ENCODE data around the gene FAHD2A. TPM values are rescaled to one million over a fixed set of nuclear protein-coding genes. Genes with fewer than 3 reads are reported as not detected.
"Not testable (repeated sequence)": the region's sequence is repeated elsewhere in the genome, so short reads cannot be mapped to it uniquely, and the experiment has no call there.

FAHD2A gene
- total and polyA plus RNA-seq, 2 donors, result 17.8 to 20.3 TPM

GRCh38 chr2:95390881-95391321, 11.6 kb upstream of the FAHD2A start:
- no peak for DNase-seq (ENCODE audit: extremely low spot score)
- no peak overlapping the region for H3K27ac ChIP-seq (ENCODE audit: low read depth)
- H3K36me3 ChIP-seq (ENCODE audit: insufficient read depth), result no peaks in the 10 kb centered on the region
- H3K4me3 ChIP-seq (ENCODE audit: low read depth, low read length), result no peak overlapping the region
- H3K4me1 ChIP-seq (ENCODE audit: insufficient read depth), result no peaks in the 10 kb centered on the region
- WGBS, result 86% methylated on average over 11 of the region's 11 CpGs

GRCh38 chr2:95391641-95392310, 10.7 kb upstream of the FAHD2A start:
- WGBS, result 60% methylated on average over 8 of the region's 8 CpGs
- H3K36me3 ChIP-seq (ENCODE audit: insufficient read depth), result no peaks in the 10 kb centered on the region
- H3K27ac ChIP-seq (ENCODE audit: low read depth), result no peak overlapping the region
- H3K4me1 ChIP-seq (ENCODE audit: insufficient read depth), result no peaks in the 10 kb centered on the region
- no peak for DNase-seq (ENCODE audit: extremely low spot score)
- no peak overlapping the region for H3K4me3 ChIP-seq (ENCODE audit: low read depth, low read length)

DNA sequence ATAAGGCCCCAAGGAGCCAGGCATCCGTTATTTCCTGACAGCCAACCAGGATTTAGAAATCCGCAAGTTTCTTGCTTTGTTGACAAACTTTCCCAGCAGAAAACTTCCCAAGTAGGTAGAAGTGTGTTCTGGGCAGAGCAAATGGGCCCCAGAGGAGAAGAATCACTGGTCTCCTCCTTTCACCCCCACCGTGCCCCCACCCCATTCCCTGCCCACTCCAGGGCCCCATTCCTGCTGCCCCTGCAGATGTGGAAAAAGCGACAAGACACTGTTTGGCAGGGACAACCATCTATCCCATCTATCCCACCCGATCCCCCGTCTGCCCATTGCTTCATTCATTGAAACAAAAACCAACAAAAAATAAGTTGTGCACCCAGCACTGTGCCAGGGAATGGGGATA, 10.2 kb upstream of the FAHD2A start:
- DNase-seq (ENCODE audit: extremely low spot score), result no peak
- 87% methylated on average over 6 of the region's 6 CpGs for WGBS

GRCh38 chr2:95392730-95393455, 9.6 kb upstream of the FAHD2A start:
- H3K4me3 ChIP-seq (ENCODE audit: low read depth, low read length), result no peak overlapping the region
- H3K36me3 ChIP-seq (ENCODE audit: insufficient read depth), result no peaks in the 10 kb centered on the region
- H3K4me1 ChIP-seq (ENCODE audit: insufficient read depth), result no peaks in the 10 kb centered on the region
- 84% methylated on average over 8 of the region's 8 CpGs for WGBS
- no peak for DNase-seq (ENCODE audit: extremely low spot score)
- H3K27ac ChIP-seq (ENCODE audit: low read depth), result no peak overlapping the region

More for the DNA sequence above, 10.2 kb upstream of the FAHD2A start:
- Histone ChIP-seq H3K36me3 (ENCODE audit: insufficient read depth) (no peaks in the 10 kb centered on the region), H3K4me3 (ENCODE audit: low read depth, low read length) (no peak overlapping the region), H3K4me1 (ENCODE audit: insufficient read depth) (no peaks in the 10 kb centered on the region), H3K27ac (ENCODE audit: low read depth) (no peak overlapping the region)

GRCh38 chr2:95393901-95394300, 8.6 kb upstream of the FAHD2A start:
- 93% methylated on average over 6 of the region's 6 CpGs for WGBS
- no peak for DNase-seq (ENCODE audit: extremely low spot score)
- Histone ChIP-seq H3K36me3 (ENCODE audit: insufficient read depth) (no peaks in the 10 kb centered on the region), H3K4me1 (ENCODE audit: insufficient read depth) (no peaks in the 10 kb centered on the region), H3K27ac (ENCODE audit: low read depth) (no peak overlapping the region), H3K4me3 (ENCODE audit: low read depth, low read length) (no peak overlapping the region)

- Histone ChIP-seq H3K4me3 (ENCODE audit: low read depth, low read length) (no peak overlapping the region), H3K4me1 (ENCODE audit: insufficient read depth) (no peaks in the 10 kb centered on the region), H3K27ac (ENCODE audit: low read depth) (no peak overlapping the region), H3K36me3 (ENCODE audit: insufficient read depth) (no peaks in the 10 kb centered on the region)
- no peak for DNase-seq (ENCODE audit: extremely low spot score)
- WGBS, result 93% methylated on average over 7 of the region's 7 CpGs
Measured at GRCh38 chr2:95399061-95399460, 3.4 kb upstream of the FAHD2A start.

DNA sequence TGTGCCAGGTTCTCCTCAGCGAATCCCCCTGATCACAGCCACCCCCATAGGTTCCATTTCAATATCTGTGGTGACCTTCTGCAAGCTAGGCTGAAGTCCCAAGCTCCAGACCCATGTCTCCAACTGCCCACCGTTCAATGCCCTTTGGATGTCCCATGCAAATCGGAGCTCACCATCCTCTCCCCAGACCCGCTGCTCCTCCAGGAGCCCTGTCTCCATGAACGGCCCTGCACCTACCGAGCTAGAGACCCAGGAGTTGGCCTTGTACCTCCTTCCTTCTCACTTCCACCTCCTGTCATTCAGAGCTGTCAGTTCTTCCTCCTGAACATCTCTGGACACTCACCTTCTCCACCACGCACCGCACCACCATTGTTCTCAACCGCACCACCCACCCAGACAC, 1.0 kb upstream of the FAHD2A start:
- Histone ChIP-seq H3K4me1 (ENCODE audit: insufficient read depth) (no peaks in the 10 kb centered on the region), H3K36me3 (ENCODE audit: insufficient read depth) (no peaks in the 10 kb centered on the region), H3K4me3 (ENCODE audit: low read depth, low read length) (no peak overlapping the region), H3K27ac (ENCODE audit: low read depth) (no peak overlapping the region)
- no peak for DNase-seq (ENCODE audit: extremely low spot score)
- WGBS, result 67% methylated on average over 9 of the region's 9 CpGs

GRCh38 chr2:95402004-95402369, 521 bp upstream of the FAHD2A start:
- not testable (repeated sequence) for DNase-seq (ENCODE audit: extremely low spot score); H3K27ac ChIP-seq (ENCODE audit: low read depth); H3K36me3 ChIP-seq (ENCODE audit: insufficient read depth); H3K4me1 ChIP-seq (ENCODE audit: insufficient read depth)
- under 1% methylated on average over 10 of the region's 10 CpGs for WGBS
- peak overlapping the region; percentile 76 for H3K4me3 ChIP-seq (ENCODE audit: low read depth, low read length)

- H3K27ac ChIP-seq (ENCODE audit: low read depth); DNase-seq (ENCODE audit: extremely low spot score); H3K36me3 ChIP-seq (ENCODE audit: insufficient read depth); H3K4me1 ChIP-seq (ENCODE audit: insufficient read depth): not testable (repeated sequence)
- 2% methylated on average over 5 of the region's 5 CpGs for WGBS
- peak overlapping the region; percentile 76 for H3K4me3 ChIP-seq (ENCODE audit: low read depth, low read length)
Measured at GRCh38 chr2:95403204-95403721, 755 bp downstream of the FAHD2A start.

DNA sequence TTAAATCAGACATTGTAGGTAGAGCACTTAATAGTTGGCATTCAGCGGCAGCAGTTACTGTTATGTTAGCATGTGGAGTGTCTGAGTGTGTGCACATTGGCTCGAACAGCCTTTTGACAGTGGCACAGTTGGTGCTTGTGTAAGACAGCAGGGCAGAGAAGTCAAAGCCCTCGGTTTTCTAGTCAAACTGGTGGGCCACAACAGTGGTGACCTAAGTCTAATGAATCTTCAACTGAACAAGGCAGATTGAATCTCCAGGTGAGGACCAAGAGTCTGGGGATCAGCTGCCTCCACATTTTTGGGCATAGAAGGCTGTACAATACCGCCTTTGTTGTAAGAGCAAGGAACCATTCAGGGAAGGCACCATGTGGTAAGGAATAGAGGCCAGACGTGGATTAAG, 1.3 kb downstream of the FAHD2A start:
- H3K4me1 ChIP-seq (ENCODE audit: insufficient read depth); H3K27ac ChIP-seq (ENCODE audit: low read depth); DNase-seq (ENCODE audit: extremely low spot score); H3K36me3 ChIP-seq (ENCODE audit: insufficient read depth); H3K4me3 ChIP-seq (ENCODE audit: low read depth, low read length): not testable (repeated sequence)
- 91% methylated on average over 5 of the region's 5 CpGs for WGBS

GRCh38 chr2:95404676-95405075, 2.2 kb downstream of the FAHD2A start:
- H3K36me3 ChIP-seq (ENCODE audit: insufficient read depth); H3K4me1 ChIP-seq (ENCODE audit: insufficient read depth); H3K27ac ChIP-seq (ENCODE audit: low read depth); DNase-seq (ENCODE audit: extremely low spot score); H3K4me3 ChIP-seq (ENCODE audit: low read depth, low read length): not testable (repeated sequence)
- WGBS, result 88% methylated on average over 3 of the region's 3 CpGs

DNA sequence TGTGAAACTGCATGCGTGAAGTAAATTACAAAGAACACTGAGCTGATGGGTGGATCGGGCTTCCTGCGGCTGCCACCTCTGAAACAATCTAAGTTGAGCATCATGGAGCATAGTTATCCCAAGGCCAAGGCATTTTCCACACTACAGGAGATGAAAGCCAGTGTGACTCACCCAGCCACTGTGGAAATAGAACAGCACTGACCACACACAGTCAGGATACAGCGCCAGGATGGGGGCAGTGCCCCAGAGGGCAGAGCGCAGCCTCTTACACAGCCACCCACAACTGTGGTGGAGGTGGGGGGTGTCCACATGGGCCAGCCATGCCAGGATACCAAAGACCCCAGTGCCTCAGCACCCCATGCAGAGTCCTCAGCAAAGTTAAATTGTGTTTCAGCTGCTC, 8.7 kb downstream of the FAHD2A start:
- H3K27ac ChIP-seq (ENCODE audit: low read depth); H3K4me1 ChIP-seq (ENCODE audit: insufficient read depth); H3K36me3 ChIP-seq (ENCODE audit: insufficient read depth); H3K4me3 ChIP-seq (ENCODE audit: low read depth, low read length); DNase-seq (ENCODE audit: extremely low spot score): not testable (repeated sequence)
- WGBS, result 92% methylated on average over 5 of the region's 5 CpGs

DNA sequence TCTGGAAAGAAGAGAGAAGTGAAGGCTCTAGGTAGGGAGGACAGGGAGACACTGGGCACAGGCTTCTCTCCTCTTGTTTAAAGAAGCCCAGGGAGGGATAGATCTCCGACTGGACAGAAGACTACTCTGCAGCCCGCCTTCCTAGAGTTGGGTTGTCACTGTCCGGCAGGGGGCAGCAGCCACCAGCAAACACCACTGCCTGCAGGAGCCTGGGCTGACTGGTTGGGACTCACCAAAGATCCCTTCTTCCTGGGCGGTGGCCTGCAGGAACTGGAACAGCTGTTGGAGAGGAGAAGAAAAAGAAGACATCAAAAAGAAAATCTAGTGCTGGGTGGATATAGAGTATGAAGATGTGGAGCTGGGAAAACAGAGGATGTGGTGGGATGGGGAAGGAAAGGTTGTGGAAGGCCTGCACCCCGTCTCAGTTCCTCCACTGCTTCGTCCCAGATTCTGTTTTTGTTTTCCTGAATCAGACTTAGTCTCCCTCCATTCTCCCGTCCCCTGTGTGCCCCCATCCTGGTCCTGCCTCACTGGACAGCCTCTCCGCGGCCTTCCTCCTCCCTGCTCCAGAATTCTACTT, 11.6 kb downstream of the FAHD2A start:
- peak; percentile 50 for DNase-seq (ENCODE audit: extremely low spot score)
- not testable (repeated sequence) for H3K4me1 ChIP-seq (ENCODE audit: insufficient read depth); H3K4me3 ChIP-seq (ENCODE audit: low read depth, low read length); H3K27ac ChIP-seq (ENCODE audit: low read depth); H3K36me3 ChIP-seq (ENCODE audit: insufficient read depth)
- 49% methylated on average over 7 of the region's 9 CpGs for WGBS

- DNase-seq (ENCODE audit: extremely low spot score); H3K27ac ChIP-seq (ENCODE audit: low read depth); H3K36me3 ChIP-seq (ENCODE audit: insufficient read depth); H3K4me1 ChIP-seq (ENCODE audit: insufficient read depth); H3K4me3 ChIP-seq (ENCODE audit: low read depth, low read length): not testable (repeated sequence)
- 74% methylated on average over 3 of the region's 3 CpGs for WGBS
Measured at GRCh38 chr2:95415138-95415537, 12.6 kb downstream of the FAHD2A start.

Measured in urinary bladder (tissue), 4 donors.